Right kidney (tissue), 1 donor: ENCODE results near the gene REN.

Experiments used
- DNase-seq: peaks from one replicate; pipeline ENCODE4 v3.0.0-alpha.2; 2016

REN gene

DNA sequence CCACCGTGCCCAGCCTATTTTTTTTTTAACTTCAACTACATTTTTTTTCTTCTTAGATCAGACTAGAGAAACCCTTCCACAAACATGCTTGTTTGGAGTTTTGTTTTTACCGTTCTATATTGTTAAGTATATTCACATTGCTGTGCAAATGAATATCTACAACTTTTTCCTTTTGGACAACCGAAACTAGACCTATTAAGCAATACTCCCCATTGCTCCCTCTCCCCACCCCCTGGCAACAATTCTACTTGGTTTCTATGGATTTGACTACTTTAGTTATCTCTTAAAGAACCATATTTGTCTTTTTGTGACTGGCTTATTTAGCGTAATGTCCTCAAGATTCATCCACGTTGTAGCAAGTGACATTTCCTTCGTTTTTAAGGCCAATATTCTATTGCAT, 33.4 kb downstream of the REN start:
- DNase-seq = no peak

DNA sequence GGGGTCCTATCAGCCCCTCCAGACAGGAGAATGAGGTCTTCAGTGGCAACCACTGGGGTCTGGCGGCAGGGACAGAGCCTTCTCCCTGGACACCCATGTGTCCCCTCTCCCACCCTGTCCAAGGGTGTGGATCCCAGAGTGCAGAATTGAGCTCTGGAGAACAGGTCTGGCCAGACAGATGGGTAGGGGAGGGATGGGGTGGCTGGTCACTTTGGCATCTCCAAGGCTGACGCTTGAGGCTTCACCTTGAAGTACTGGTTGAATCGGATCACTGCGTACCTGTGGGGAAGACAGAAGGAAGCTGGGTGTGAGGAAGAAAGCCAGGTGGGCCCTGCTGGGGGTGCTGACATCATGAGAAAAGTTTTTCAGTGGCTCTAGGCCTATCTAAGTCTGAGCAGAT, 34.2 kb downstream of the REN start:
- no peak for DNase-seq

DNA sequence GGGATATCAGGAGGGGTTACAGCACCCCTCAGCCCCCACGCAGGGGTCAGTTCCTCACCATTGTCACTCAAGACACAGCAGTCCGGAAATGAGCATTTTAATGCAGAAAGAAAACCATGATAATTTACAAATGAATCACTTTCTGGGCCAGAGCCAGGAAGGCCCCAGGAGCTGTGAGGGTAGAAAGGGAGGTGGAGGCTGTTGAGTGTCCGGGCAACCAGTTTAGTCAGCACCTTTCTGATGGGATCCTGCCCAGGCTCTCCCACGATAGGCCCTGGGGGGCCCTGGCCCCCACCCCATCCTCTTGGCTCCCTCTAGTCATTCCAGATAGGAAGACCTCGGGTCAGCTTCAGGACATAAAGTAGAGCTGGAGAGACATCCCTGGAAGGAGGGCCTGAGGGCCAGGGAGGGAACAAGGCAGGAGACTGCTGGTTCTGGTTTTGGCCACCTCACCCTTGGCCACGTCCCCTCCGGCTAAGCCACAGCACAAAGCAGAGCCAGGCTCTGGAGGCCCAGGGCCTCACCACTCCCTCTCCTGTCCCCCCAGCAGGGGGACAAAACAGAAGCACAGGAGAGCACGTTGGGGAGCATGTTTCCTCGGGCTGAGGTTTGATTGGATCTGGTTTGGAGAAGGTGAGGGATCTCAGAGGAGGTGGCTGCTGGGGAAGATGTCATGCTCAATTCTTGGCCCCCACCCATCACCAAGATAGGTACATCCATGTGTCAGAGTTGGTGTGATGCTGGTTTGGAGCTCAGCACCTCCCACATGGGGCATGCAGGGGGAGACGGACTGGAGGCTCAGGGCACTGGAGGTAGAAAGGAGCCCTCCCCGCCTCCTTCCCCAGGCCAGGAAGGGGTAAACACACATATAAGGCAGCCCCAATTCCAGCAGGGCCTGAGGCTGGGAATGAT, 34.9 kb downstream of the REN start:
- DNase-seq = no peak

DNA sequence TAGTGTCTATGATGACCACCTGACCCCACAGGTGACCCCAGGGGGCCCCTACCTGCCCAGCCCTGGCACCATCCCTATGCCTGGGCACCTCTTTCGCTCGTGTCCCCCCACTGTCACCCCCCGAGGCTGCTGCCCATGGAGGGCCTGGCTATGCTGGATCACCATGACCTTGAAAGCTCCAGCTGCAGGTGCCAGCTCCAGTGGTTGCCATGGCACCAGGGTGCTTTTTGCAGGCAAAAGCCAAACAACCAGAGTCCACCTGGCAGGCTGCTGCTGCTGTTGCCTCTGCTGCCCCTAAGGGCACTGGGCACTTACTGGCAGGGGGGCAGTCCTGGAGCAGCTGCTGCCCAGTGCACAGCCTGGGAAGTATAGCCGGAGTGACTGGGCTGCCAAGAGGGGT, 36.0 kb downstream of the REN start:
- DNase-seq = no peak

DNA sequence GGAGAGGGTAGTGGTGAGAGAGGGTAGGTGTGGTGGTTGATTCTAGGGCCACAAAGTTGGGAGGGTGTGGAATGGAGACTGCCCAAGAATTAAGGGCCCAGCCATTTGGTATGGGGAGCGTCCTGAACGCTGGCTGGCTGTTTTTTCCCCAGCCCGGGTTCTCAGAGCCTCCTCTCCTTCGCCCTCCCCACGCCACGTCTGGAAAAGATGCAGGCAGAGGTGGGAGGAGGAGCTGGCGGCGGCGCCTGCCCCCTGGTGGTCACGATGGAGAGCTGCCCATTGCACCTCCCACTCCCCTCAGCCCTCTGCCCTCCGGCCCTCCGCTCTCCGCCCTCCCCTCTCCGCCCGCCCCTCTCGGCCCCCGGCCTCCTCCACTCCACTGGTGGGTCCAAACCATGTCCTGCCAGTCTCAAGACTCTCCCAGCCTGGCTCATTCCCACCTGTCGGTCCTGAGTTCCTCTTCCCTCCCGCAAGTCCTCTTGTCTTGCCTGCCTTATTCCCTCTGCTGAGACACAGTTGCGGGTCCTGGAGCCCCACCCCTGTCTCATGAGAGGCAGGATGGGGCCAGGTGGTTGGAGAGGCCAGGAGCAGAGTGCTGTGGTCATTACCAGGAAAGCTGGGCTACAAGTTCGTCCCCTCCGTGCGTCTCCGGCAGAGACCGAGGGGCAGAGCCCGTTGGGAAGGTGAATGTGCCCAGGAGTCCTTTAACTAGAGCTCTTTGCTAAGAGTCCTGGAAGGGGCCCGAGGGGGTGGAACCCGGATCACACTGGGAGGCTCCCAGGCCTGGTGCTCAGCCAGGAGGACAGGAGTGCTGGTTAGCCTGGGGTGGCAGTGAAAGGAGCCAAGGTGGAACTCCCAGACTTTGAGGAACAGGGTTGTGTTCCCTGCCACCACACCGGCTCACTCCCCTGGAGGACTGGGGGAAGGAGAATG, 36.9 kb downstream of the REN start:
- peak; percentile 63 for DNase-seq

DNA sequence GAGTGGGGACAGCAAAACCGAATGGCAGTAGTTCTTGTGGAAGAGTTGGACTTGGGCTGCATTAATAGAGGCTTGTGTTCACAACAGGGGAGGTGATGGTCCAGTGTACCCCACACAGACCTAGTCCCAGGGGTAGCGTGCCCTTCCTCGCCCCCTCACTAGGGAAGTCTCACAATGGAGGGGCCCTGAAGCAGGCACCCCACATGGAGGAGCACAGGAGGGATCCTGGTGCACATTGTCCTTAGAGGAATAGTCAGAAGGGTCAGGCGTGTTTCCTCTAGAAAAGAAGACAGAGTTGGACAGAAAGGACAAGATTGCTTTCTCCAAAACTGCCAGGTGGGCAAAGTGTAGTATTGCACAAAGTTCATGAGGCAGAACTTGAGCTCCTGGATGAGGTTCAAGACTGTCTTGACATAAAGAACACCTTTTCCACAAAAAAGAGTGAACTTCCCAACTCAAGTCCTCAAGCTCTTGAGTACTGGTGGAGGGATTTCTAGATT, 37.6 kb downstream of the REN start:
- no peak for DNase-seq

DNA sequence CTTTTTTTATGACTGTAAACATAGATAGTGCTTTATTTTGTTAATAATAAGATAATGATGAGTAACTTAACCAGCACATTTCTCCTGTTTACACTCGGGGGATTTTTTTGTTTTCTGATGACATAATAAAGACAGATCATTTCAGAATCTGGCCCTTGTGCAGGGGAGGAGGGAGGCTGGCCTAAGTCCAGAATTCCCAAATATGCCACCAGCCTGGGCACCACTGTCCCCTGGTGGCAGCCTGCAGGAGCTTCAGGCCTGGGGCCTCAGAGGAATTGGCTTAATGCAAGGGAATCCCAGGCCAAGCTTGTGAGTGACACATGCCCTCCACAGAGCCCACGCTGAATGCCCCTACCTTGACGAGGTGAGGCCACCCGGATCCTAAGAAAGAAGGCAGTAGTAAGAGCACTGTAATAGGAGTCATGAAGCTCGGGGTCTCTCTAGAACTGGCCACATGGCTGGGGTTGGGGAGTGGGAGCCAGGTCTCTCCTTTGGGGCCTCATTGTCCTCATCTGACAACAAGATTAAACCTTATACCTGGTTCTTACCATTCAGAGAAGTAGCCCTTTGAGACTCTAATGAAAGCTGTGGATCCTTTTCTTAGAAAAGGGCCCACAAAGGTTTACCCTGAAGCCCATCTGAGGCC, 38.4 kb downstream of the REN start:
- DNase-seq = peak; percentile 50

DNA sequence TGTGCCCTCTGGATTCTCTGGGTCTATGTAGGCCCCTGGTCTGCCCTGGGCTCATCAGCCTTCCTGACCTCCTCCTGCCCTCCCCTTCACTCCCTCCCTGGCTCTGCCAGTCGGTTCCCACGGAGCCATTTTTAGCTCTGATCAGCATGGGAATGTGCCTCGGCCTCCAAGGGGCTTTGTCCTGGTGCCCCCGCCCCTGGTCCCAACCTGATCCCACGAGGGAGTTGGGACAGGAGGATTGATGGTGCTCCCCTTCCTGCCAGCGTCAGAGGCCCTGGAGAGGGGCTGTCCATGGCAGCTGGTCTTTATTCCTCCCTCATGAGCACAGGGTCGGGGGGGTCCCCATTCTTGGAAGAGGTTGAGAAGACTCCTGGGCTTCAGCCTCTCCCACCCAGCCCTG, 39.2 kb downstream of the REN start:
- DNase-seq = no peak

DNA sequence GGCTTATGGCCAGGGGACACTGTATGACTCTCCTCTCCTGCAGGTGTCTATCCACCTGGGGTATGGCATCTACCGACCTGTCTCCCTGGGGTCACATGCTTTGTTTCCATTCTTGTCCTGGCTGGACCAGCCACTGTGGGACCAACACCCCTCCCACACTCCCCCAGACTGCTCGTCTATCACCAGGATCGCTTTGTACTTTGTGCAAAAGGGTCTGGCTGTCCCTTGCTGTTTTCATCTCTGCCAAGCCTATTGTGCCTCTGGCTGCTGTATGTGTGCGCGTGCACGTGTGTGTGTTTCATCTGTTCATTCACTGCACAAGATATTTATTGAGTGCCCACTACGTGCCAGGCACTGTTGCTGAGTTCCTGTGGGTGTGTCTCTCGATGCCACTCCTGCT, 39.8 kb downstream of the REN start:
- DNase-seq = no peak

DNA sequence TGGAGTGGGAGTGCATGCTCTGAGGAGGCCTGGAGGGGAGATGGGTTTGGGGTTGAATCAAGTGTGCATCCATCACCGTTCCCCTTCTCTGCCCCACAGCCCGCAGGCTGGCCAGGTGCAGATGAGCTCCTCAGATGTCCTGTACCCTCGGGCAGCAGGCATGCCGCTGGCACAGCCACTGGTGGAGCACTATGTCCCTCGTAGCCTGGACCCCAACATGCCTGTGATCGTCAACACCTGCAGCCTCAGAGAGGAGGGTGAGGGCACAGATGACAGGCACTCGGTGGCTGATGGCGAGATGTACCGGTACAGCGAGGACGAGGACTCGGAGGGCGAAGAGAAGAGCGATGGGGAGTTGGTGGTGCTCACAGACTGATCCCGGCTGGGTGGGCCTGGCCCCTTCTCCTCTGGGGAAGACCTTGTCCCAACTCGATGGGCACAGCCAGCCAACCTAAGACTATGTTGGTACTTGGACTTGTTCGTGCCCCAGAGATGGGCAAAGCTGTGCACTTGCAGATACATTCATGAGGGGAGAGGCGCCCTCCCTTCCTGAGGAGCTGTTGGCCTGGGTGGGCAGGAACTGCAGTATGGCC, 40.3 kb downstream of the REN start:
- no peak for DNase-seq

DNA sequence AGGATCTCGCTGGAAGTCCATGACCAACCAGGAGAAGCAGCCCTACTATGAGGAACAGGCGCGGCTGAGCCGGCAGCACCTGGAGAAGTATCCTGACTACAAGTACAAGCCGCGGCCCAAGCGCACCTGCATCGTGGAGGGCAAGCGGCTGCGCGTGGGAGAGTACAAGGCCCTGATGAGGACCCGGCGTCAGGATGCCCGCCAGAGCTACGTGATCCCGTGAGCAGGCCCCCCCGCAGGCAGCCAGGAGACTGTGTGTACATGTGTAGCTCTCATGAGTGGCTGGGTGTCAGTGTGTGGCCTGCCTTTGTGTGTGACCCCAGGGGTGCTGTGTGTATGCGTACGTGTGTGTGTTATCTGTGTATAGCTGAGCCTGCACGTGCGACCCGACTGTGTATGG, 41.5 kb downstream of the REN start:
- DNase-seq = no peak

DNA sequence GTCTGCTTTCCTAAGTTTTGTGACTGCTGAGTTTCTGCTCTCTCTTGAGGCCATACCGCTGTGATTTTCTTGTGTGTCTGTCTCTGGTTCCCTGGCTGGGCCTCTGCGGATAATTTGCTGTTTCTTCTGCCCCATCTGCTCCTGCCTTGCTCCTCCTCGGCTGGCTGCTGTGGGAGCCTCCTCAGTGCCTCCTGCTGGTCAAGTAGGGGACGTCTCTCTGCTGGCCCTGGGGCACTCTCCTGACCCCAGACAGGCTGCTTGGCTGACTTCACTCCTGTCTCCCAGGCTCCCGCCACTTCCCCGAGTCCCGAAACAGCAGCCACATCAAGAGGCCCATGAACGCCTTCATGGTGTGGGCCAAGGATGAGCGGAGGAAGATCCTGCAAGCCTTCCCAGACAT, 42.8 kb downstream of the REN start:
- DNase-seq = no peak

DNA sequence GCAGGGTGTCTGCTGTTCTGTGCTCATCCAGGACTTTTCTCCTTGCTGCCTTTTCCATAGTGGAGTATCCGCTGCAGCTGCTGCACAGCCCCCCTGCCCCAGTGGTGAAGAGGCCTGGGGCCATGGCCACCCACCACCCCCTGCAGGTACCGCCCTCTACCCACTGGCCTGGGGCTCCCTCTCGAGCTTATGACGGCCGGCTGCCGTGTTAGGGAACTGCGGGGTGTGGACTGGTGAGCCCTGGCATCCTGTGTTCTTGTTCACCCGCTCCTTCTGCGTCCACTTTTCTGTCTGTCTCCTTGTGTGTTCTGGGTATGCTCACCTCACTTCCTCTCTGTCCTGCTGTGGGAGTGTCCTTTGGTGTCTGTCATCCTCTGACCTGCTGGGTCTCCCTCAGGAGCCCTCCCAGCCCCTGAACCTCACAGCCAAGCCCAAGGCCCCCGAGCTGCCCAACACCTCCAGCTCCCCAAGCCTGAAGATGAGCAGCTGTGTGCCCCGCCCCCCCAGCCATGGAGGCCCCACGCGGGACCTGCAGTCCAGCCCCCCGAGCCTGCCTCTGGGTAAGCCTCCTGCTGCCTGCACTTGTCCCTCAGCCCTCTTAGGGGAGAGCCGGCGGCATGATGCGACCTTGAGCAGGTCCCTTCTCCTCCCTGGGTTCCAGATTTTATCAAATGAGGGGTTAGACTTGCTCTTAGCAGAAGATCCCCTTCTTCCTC, 44.1 kb downstream of the REN start:
- DNase-seq = no peak

DNA sequence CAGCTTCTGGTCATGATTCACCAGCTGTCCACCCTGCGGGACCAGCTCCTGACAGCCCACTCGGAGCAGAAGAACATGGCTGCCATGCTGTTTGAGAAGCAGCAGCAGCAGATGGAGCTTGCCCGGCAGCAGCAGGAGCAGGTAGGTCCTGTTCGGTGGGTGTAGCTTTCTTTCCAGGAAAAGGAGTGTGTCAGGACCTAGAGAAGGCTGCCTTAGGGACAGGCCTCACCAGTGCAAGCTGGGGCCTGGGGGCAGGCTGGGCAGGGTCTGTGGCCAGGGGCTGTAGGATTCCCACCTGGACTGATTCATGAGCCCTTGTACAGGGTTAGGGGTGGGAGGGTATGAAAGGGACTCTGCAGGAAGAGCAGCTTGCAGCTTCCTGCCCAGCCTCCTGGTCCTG, 49.6 kb downstream of the REN start:
- no peak for DNase-seq

DNA sequence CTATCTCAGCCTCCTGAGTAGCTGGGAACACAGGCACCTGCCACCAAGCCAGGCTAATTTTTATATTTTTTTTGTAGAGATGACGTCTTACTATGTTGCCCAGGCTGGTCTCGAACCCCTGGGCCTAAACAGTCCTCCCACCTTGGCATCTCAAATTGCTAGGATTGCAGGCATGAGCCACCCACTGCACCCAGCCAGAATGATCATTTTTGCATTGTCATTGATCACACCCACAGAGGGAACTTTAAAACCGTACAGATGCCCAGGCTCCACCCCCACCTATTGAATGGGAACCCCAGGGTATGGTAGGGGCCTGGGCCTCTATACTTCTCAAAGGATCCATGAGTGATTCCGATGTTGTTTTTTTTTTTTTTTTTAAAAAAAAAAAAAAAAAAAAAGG, 51.0 kb downstream of the REN start:
- DNase-seq = no peak

DNA sequence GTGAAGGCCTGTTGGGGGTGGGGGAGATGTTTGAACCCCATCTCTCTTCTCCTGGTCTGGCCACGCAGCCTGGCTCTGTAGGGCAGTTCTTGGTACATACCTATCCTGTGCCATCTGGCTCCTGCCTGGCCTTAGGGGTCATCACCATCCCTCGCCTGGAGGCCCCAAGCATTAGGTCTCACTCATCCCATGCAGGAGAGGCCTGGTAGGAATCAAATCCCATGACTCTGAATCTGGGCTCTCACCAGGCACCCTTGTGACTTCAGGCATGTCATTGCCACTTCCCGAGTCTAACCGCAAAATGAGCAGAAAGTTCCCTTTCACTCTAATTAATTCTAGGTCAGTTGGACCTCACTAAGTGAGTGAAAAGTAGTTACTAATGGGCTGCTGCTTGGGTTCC, 51.5 kb downstream of the REN start:
- DNase-seq = no peak

DNA sequence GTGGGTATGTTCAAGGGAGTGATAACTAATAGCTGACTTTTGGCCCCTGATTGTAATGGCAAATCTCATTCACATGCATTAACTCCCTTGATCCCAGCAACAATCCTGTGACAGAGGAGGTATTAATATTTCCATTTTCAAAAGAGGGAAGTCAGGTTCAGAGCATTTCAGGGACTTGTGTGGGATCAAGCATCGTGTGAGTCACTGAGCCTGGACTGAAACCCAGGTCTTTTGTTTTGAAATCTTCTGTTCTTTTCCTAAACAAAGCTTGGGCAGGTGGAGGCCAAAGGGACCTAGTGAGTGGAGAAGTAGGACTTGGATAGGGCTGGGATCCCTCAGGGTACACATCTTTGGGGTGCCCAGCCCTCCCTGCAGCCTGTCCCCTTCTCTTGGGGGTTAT, 52.2 kb downstream of the REN start:
- DNase-seq = no peak

DNA sequence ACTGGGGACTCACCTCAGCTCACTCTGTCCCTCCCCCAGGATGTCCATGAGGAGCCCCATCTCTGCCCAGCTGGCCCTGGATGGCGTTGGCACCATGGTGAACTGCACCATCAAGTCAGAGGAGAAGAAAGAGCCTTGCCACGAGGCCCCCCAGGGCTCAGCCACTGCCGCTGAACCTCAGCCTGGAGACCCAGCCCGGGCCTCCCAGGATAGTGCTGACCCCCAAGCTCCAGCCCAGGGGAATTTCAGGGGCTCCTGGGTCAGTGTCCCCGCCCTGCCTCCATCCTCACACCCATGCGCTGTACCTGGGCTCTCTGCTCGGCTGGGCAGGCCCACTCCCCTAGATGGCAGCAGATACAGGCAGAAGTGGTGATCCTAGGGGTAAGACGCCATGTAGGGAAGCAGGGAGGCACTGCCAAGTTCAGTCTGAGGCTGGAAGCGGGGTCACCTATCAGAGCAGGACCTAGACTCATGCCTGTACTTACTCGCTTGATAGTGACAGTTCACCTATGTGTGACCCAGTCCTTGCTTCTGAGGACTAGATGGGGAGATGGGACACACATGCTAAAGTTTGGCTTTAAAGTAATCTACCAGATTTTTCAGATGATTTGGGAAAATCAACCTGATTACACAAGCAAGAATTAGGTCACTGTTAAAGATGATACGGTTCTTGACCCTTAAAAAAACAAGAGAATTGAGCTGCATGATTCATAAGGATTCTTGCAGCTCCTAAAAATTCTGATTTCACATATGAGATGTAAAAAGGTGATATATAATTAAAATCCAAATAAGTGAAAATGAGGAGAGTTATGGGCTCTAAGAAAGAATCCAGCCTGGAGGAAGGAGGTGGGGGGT, 53.0 kb downstream of the REN start:
- no peak for DNase-seq

DNA sequence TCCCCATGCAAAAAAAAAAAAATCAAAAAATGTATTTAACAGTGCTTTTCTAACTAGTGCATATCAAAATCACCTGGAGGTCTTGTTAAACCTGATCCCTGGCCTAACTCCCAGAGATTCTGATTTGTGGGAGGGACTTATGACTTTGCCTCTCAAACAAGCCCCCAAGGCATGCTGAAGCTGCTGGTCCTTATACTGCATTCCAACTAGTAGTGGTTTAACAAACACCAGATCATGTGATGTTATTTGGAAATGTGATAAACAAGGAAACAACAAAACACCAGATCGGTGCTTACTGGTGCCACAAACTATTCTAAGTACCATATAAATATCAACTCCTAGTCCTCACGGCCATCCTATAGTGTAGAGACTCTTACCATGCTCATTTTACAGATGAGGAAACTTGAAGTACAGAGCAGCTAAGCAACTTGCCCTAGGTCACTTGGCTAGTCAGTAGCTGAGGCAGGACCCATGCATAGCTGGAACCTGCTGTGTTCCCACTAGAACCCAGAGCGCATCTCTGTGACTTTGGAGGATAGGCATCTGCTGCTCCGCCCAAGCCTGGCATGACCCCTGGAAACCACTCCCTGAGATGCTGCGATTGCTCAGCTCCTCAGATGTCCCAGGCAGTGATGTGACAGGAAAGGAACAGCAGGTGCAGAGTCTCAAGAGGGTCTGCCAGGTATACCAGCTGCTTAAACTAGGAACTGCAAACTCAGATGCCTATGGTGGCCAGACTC, 55.1 kb downstream of the REN start:
- DNase-seq = no peak
